A549 (cell line): ENCODE data around the gene ATP6V1G2. TPM values are rescaled to one million over a fixed set of nuclear protein-coding genes. Genes with fewer than 3 reads are reported as not detected.

Experiments
- ATAC-seq, 2 experiments: fragments of 200-7000 bp in 1 of 2; fragments of >200 bp in 1 of 2; cut with Nextera tagmentation in 1 of 2; cut with Tn5 transposase in 1 of 2; 3 replicates each; pipeline versions ENCODE4 v1.8.0 to v1.9.1; 2018 to 2020; ENCODE audit warnings: mild to moderate bottlenecking in 1 of 2, moderate library complexity in 1 of 2
- CTCF ChIA-PET: fragments of 300-600 bp; sonication (Branson Sonifier 250); formaldehyde crosslinking; extraction: SDS; loops from one replicate; lab custom pipeline; 2021; ENCODE audit warnings: antibody characterized with exemption, inconsistent platforms; lab: Yijun Ruan, JAX
- POLR2A ChIA-PET: fragments of 350-600 bp; formaldehyde crosslinking; extraction: SDS; loops from one replicate; lab custom pipeline; 2021; ENCODE audit warnings: antibody characterized with exemption, inconsistent platforms; lab: Yijun Ruan, JAX
- DNase-seq, 2 experiments: peaks; one replicate each; pipeline versions ENCODE4 v3.0.0 to v3.0.0-alpha.2; 2011 to 2016; ENCODE audit warnings: low read depth in 1 of 2, low spot score in 1 of 2
- FAIRE-seq: peaks from 2 replicates; lab custom pipeline; 2011; peaks lifted over from hg19 to GRCh38; lab: Jason Lieb, UNC
- H3K27ac ChIP-seq, 2 experiments: fragments of >200 bp; sonication (Bioruptor Twin); formaldehyde crosslinking; 3 replicates each; pipeline ENCODE4 v1.5.1; 2016 to 2017
- H3K4me1 ChIP-seq: fragments of >200 bp; sonication (Bioruptor Twin); formaldehyde crosslinking; 3 replicates; pipeline ENCODE4 v1.6.1; 2016
- H3K4me2 ChIP-seq: fragments of >200 bp; sonication (Bioruptor Twin); formaldehyde crosslinking; 3 replicates; pipeline ENCODE4 v1.6.1; 2016
- H3K4me3 ChIP-seq: fragments of >200 bp; sonication (Bioruptor Twin); formaldehyde crosslinking; 3 replicates; pipeline ENCODE4 v1.5.1; 2016
- H3K9me3 ChIP-seq: fragments of >200 bp; sonication (Bioruptor Twin); formaldehyde crosslinking; 3 replicates; pipeline ENCODE4 v1.6.1; 2016
- CBX8 ChIP-seq: fragments of 200-600 bp; sonication (generic); IDR thresholded peaks from 2 replicates; pipeline ENCODE4 v1.6.1; 2016
- HOXB5 ChIP-seq: fragments of 250-450 bp; sonication (Bioruptor Pico); IDR thresholded peaks from 2 replicates; pipeline ENCODE4 v1.5.0; 2020; ENCODE audit warnings: mild to moderate bottlenecking, moderate library complexity
- JUNB ChIP-seq: fragments of >200 bp; sonication (Bioruptor Twin); formaldehyde crosslinking; IDR thresholded peaks from 2 replicates; pipeline ENCODE4 v1.6.1; 2016
- KDM5A ChIP-seq: fragments of 200-600 bp; sonication (generic); IDR thresholded peaks from 2 replicates; pipeline ENCODE4 v1.6.1; 2016; ENCODE audit warnings: antibody characterized with exemption, mild to moderate bottlenecking
- MAFK ChIP-seq: fragments of 450-650 bp; IDR thresholded peaks from 2 replicates; pipeline ENCODE4 v1.6.1; 2014; ENCODE audit not compliant: partially characterized antibody
- MAX ChIP-seq: IDR thresholded peaks from 2 replicates; pipeline ENCODE4 v1.6.1; 2012
- MAZ ChIP-seq: fragments of 150-350 bp; IDR thresholded peaks from 2 replicates; pipeline ENCODE4 v1.6.1; 2014; ENCODE audit warnings: antibody characterized with exemption, low read depth, low read length, borderline replicate concordance
- MYC ChIP-seq: IDR thresholded peaks from 2 replicates; pipeline ENCODE4 v1.6.1; 2012; ENCODE audit warnings: mild to moderate bottlenecking, inconsistent platforms, low read length, improper control_type of control experiment, borderline replicate concordance
- NR3C1 ChIP-seq: fragments of >200 bp; sonication (Bioruptor Twin); formaldehyde crosslinking; IDR thresholded peaks from 3 replicates; pipeline ENCODE4 v1.6.1; 2017
- PBX3 ChIP-seq: IDR thresholded peaks from 2 replicates; pipeline ENCODE4 v1.6.1; 2012
- PHF8 ChIP-seq: fragments of 200-600 bp; sonication (generic); IDR thresholded peaks from 2 replicates; pipeline ENCODE4 v1.6.1; 2016; ENCODE audit warnings: low read depth, mild to moderate bottlenecking, antibody characterized with exemption, moderate library complexity, borderline replicate concordance
- RARB ChIP-seq: fragments of 250-450 bp; sonication (Bioruptor Pico); IDR thresholded peaks from 2 replicates; pipeline ENCODE4 v1.8.0; 2021; ENCODE audit warnings: mild to moderate bottlenecking, moderate library complexity
- RCOR1 ChIP-seq: fragments of 150-350 bp; IDR thresholded peaks from 2 replicates; pipeline ENCODE4 v1.6.1; 2014; ENCODE audit warnings: antibody characterized with exemption, low read length, low read depth
- RFX5 ChIP-seq: fragments of 450-650 bp; IDR thresholded peaks from 2 replicates; pipeline ENCODE4 v1.7.1; 2014; ENCODE audit warnings: antibody characterized with exemption, mild to moderate bottlenecking, moderate library complexity
- SMC3 ChIP-seq: fragments of >200 bp; sonication (Bioruptor Twin); formaldehyde crosslinking; IDR thresholded peaks from 3 replicates; pipeline ENCODE4 v1.6.1; 2018; ENCODE audit warnings: inconsistent platforms
- SREBF2 ChIP-seq: fragments of 450-650 bp; IDR thresholded peaks from 2 replicates; pipeline ENCODE4 v1.6.1; 2014; ENCODE audit warnings: mild to moderate bottlenecking, moderate library complexity
- TFCP2L1 ChIP-seq: fragments of 250-450 bp; sonication (Bioruptor Pico); IDR thresholded peaks from 2 replicates; pipeline ENCODE4 v1.5.0; 2021; ENCODE audit warnings: mild to moderate bottlenecking
- ZSCAN20 ChIP-seq: fragments of 250-450 bp; sonication (Bioruptor Pico); IDR thresholded peaks from 2 replicates; pipeline ENCODE4 v1.8.0; 2022; ENCODE audit warnings: mild to moderate bottlenecking, moderate library complexity
- WGBS: methylation state at CpG from one replicate; pipeline ENCODE4 v1.1.6; 2017; ENCODE audit errors: missing lambda C conversion rate; 5-methylcytosine and 5-hydroxymethylcytosine counted together
- polyA plus RNA-seq, 4 experiments: library from polyadenylated mRNA; depleted of rRNA in 3 of 4; stranded (reverse); fragments of >200 nt; fragmentation: RNase III in 1 of 4; extraction: RNeasy Plus Mini Kit Qiagen cat#74134 plus additional on column Dnase treatment in 1 of 4; gene quantifications; 2 replicates in 3 of 4; 3 replicates in 1 of 4; pipeline ENCODE4 v1.2.3, GENCODE V29; 2011 to 2017
- TF ChIP-seq, protein P1 (sequence below): fragments of >200 bp; sonication (Bioruptor Twin); formaldehyde crosslinking; IDR thresholded peaks from 3 replicates; pipeline ENCODE4 v1.5.1; 2016

The ATP6V1G2 gene
- polyA plus RNA-seq, 2 of the 4 experiments (the other 2 are of a cell fraction), result 0.57 to 1.5 TPM

DNA sequence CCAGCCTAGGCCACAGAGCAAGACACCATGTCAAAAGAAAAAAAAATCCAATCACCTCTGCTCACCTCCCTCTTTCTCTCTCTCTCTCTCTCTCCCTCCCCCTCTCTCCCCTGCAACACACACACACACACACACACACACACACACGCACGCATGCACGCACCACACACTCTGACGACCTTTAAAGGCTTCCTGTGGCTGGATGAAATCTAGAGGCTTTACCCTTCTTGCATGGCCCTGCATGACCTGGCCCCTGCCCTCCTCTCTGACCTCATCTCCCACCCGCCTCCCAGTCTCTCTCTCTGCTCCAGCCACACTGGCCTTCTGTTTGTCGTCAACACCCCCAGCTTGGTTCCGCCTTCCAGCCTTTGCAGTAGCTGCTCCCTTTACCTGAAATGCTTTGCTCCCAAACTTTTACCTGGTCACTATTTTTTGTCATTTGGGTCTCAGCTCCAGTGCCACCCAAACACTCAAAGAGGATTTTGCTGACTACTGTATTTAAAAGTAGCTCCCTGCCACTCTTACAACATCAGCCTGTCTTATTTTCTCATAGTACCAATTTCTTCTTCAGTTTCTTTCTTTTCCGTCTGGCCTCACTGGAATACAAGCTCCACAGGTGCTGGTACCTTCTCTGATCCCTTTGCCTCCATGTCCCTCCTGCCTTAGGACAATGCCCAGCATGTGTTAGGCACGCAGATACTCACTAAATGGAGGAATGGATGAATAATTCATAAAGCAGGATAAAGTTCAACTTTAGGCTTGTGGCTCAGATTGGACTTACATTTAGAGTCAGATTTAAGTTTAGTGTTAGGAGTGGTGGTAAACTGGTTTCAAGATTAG lies 21.3 kb upstream of the ATP6V1G2 start:
- ATAC-seq (no peak), DNase-seq (no peak), FAIRE-seq (no peak)
- H3K4me1 ChIP-seq, result 0 out of 3 replicates have a peak, but pooled peaks cover 4% of the 10 kb centered on the region
- TF ChIP-seq JUNB (no peak), HOXB5 (CRISPR knock-in tag) (no peak), MAFK (peak; percentile 51), KDM5A (no peak), MAX (no peak), NR3C1 (no peak)
- H3K4me2 ChIP-seq, result no peak overlapping the region
- no peaks in the 10 kb centered on the region for H3K9me3 ChIP-seq
- CTCF ChIA-PET, result interaction anchor here (1.1 to 4.9 kb wide), 5 partner anchors 9 to 30 kb away, joined by 3 to 30 read pairs (median 5); partner anchors contain the start of gene LST1
- H3K27ac ChIP-seq, result no peak overlapping the region
- POLR2A ChIA-PET, result no interaction called here
- 78% methylated on average over 9 of the region's 9 CpGs for WGBS
- H3K4me3 ChIP-seq, result no peak overlapping the region

DNA sequence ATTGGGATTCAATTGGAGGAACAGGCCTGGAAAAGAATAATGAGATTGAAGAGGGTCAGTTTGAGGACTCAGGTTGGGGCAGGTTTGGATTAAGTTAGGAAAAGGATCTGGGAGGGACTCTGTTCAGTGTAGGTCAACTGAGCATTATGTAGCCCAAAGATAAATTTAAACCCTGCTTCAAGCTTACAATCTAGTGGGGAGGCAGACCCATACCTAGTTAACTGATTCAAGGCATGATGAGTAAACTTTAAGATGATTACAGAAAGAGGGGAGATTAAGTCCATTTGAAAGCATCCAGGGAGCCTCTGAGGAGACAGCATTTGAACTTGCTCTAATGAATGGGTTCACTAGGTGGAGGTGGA lies 14.3 kb upstream of the ATP6V1G2 start:
- H3K4me3 ChIP-seq, result no peak overlapping the region
- FAIRE-seq (no peak), ATAC-seq (no peak; a peak in 1 of 6 replicates), DNase-seq (no peak)
- peaks cover 27% of the 10 kb centered on the region for H3K4me1 ChIP-seq
- ChIA-PET CTCF (interaction anchor here (1.4 to 3.7 kb wide), 4 partner anchors 10 to 67 kb away, joined by 4 to 10 read pairs (median 4); no protein-coding TSS in a partner anchor), POLR2A (no interaction called here)
- H3K4me2 ChIP-seq, result peak overlapping the region; percentile 45
- H3K9me3 ChIP-seq, result no peaks in the 10 kb centered on the region
- peak overlapping the region in 1 of 2 experiments; percentile 74; a peak in 2 of 6 replicates for H3K27ac ChIP-seq
- TF ChIP-seq MAZ (no peak), CBX8 (no peak), MYC (no peak), RCOR1 (no peak), RARB (no peak), PHF8 (no peak), ZSCAN20 (CRISPR knock-in tag) (no peak), PBX3 (no peak), SREBF2 (no peak), SMC3 (no peak), RFX5 (no peak), MAFK (no peak), MAX (no peak), TFCP2L1 (CRISPR knock-in tag) (no peak)
- TF ChIP-seq, protein P1, sequence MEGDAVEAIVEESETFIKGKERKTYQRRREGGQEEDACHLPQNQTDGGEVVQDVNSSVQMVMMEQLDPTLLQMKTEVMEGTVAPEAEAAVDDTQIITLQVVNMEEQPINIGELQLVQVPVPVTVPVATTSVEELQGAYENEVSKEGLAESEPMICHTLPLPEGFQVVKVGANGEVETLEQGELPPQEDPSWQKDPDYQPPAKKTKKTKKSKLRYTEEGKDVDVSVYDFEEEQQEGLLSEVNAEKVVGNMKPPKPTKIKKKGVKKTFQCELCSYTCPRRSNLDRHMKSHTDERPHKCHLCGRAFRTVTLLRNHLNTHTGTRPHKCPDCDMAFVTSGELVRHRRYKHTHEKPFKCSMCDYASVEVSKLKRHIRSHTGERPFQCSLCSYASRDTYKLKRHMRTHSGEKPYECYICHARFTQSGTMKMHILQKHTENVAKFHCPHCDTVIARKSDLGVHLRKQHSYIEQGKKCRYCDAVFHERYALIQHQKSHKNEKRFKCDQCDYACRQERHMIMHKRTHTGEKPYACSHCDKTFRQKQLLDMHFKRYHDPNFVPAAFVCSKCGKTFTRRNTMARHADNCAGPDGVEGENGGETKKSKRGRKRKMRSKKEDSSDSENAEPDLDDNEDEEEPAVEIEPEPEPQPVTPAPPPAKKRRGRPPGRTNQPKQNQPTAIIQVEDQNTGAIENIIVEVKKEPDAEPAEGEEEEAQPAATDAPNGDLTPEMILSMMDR, result no peak
